ENCODE results near the gene KMT2C.
"Not testable (repeated sequence)": the region's sequence is repeated elsewhere in the genome, so short reads cannot be mapped to it uniquely, and the experiment has no call there.

KMT2C gene

GRCh38 chr7:152353281-152353680 is 82.5 kb downstream of the KMT2C start:
- not testable (repeated sequence) for DNase-seq

GRCh38 chr7:152351747-152352146 is 84.1 kb downstream of the KMT2C start:
- not testable (repeated sequence) for DNase-seq

- peak in 1 of 5 experiments; percentile 9 for DNase-seq
Observed at GRCh38 chr7:152351168-152351567, 84.6 kb downstream of the KMT2C start.

GRCh38 chr7:152347888-152348287 is 87.9 kb downstream of the KMT2C start:
- no peak for DNase-seq

- DNase-seq = peak in 2 of 5 experiments; percentile 5 to 26
Observed at GRCh38 chr7:152344253-152344652, 91.5 kb downstream of the KMT2C start.

- DNase-seq = no peak
Observed at GRCh38 chr7:152342796-152343195, 93.0 kb downstream of the KMT2C start.

GRCh38 chr7:152341914-152342236 is 93.9 kb downstream of the KMT2C start:
- DNase-seq = no peak

- no peak for DNase-seq
Observed at GRCh38 chr7:152341039-152341913, 94.5 kb downstream of the KMT2C start.

GRCh38 chr7:152340161-152340560 is 95.6 kb downstream of the KMT2C start:
- no peak for DNase-seq

GRCh38 chr7:152338561-152338960 is 97.2 kb downstream of the KMT2C start:
- no peak for DNase-seq

- DNase-seq = peak in 1 of 5 experiments; percentile 34
Observed at GRCh38 chr7:152336754-152337368, 98.9 kb downstream of the KMT2C start.

- peak in 1 of 5 experiments; percentile 39 for DNase-seq
Observed at GRCh38 chr7:152335900-152336571, 99.8 kb downstream of the KMT2C start.

- DNase-seq = no peak
Observed at GRCh38 chr7:152333134-152333533, 102.7 kb downstream of the KMT2C start.

- DNase-seq = no peak
Observed at GRCh38 chr7:152330827-152331226, 105.0 kb downstream of the KMT2C start.

- DNase-seq = no peak
Observed at GRCh38 chr7:152329469-152329868, 106.3 kb downstream of the KMT2C start.

- no peak for DNase-seq
Observed at GRCh38 chr7:152328234-152328633, 107.6 kb downstream of the KMT2C start.

GRCh38 chr7:152315845-152316244 is 120.0 kb downstream of the KMT2C start:
- no peak for DNase-seq

GRCh38 chr7:152313831-152314604 is 121.8 kb downstream of the KMT2C start:
- peak in 2 of 5 experiments; percentile 11 to 23 for DNase-seq

GRCh38 chr7:152313217-152313616 is 122.6 kb downstream of the KMT2C start:
- no peak for DNase-seq

GRCh38 chr7:152312316-152312715 is 123.5 kb downstream of the KMT2C start:
- no peak for DNase-seq

GRCh38 chr7:152307902-152308301 is 127.9 kb downstream of the KMT2C start:
- DNase-seq = no peak

- DNase-seq = not testable (repeated sequence)
Observed at GRCh38 chr7:152299542-152300143, 136.2 kb downstream of the KMT2C start.
